IPS-18a (cell line): ENCODE measurements around the gene ZNF764.
"Not testable (repeated sequence)": the region's sequence is repeated elsewhere in the genome, so short reads cannot be mapped to it uniquely, and the experiment has no call there.

Experiments
- H3K27ac ChIP-seq: one replicate; pipeline ENCODE4 v1.5.1; 2013; ENCODE audit warnings: low read length
- H3K27me3 ChIP-seq: one replicate; pipeline ENCODE4 v1.6.1; 2013; ENCODE audit warnings: mild to moderate bottlenecking, low read length; ENCODE audit not compliant: control insufficient read depth, insufficient read depth
- H3K36me3 ChIP-seq: one replicate; pipeline ENCODE4 v1.6.1; 2013; ENCODE audit warnings: low read depth, low read length; ENCODE audit not compliant: control insufficient read depth
- H3K4me1 ChIP-seq: one replicate; pipeline ENCODE4 v1.6.1; 2013; ENCODE audit warnings: low read depth, low read length; ENCODE audit not compliant: control insufficient read depth
- H3K4me3 ChIP-seq: one replicate; pipeline ENCODE4 v1.5.1; 2013; ENCODE audit warnings: low read length
- H3K9ac ChIP-seq: one replicate; pipeline ENCODE4 v1.6.1; 2013; ENCODE audit warnings: mild to moderate bottlenecking, low read length, moderate library complexity
- H3K9me3 ChIP-seq: one replicate; pipeline ENCODE4 v1.6.1; 2013; ENCODE audit warnings: low read depth, low read length; ENCODE audit not compliant: control insufficient read depth

Gene ZNF764

GRCh38 chr16:30557957-30558788, at the start of gene ZNF764:
ZNF764 (minus strand) TSS chr16:30558374; CDS start chr16:30558182, 192 bp downstream.
- Histone ChIP-seq H3K27ac (peak within 1 kb of the TSS; percentile 88), H3K9ac (peak within 1 kb of the TSS; percentile 86), H3K36me3 (peaks cover 10% of the 10 kb centered on the region), H3K27me3 (no peaks in the 10 kb centered on the region), H3K4me1 (peaks cover 6% of the 10 kb centered on the region), H3K4me3 (peak within 1 kb of the TSS; percentile 84), H3K9me3 (no peaks in the 10 kb centered on the region)

GRCh38 chr16:30606004-30606403, 47.8 kb upstream of the ZNF764 start:
- Histone ChIP-seq H3K9me3 (no peaks in the 10 kb centered on the region), H3K9ac (no peak overlapping the region)

GRCh38 chr16:30605158-30605557, 47.0 kb upstream of the ZNF764 start:
- no peak overlapping the region for H3K27ac ChIP-seq
- no peaks in the 10 kb centered on the region for H3K4me1 ChIP-seq
- no peaks in the 10 kb centered on the region for H3K27me3 ChIP-seq
- H3K9ac ChIP-seq = no peak overlapping the region
- H3K9me3 ChIP-seq = no peaks in the 10 kb centered on the region
- H3K36me3 ChIP-seq = peaks cover 29% of the 10 kb centered on the region
- no peak overlapping the region for H3K4me3 ChIP-seq

More at GRCh38 chr16:30606004-30606403, 47.8 kb upstream of the ZNF764 start:
- no peak overlapping the region for H3K27ac ChIP-seq
- no peak overlapping the region for H3K4me3 ChIP-seq
- H3K36me3 ChIP-seq = peaks cover 29% of the 10 kb centered on the region
- H3K27me3 ChIP-seq = no peaks in the 10 kb centered on the region
- H3K4me1 ChIP-seq = peaks cover 3% of the 10 kb centered on the region

GRCh38 chr16:30604316-30604947, 46.3 kb upstream of the ZNF764 start:
- Histone ChIP-seq H3K4me3 (no peak overlapping the region), H3K36me3 (peaks cover 29% of the 10 kb centered on the region), H3K27me3 (no peaks in the 10 kb centered on the region), H3K9ac (no peak overlapping the region), H3K9me3 (no peaks in the 10 kb centered on the region), H3K27ac (no peak overlapping the region), H3K4me1 (no peaks in the 10 kb centered on the region)

- H3K4me1 ChIP-seq = no peaks in the 10 kb centered on the region
- no peaks in the 10 kb centered on the region for H3K27me3 ChIP-seq
- no peaks in the 10 kb centered on the region for H3K9me3 ChIP-seq
- peaks cover 29% of the 10 kb centered on the region for H3K36me3 ChIP-seq
- H3K27ac ChIP-seq = no peak overlapping the region
- no peak overlapping the region for H3K9ac ChIP-seq
- no peak overlapping the region for H3K4me3 ChIP-seq
Observed at GRCh38 chr16:30603945-30604315, 45.8 kb upstream of the ZNF764 start.

DNA sequence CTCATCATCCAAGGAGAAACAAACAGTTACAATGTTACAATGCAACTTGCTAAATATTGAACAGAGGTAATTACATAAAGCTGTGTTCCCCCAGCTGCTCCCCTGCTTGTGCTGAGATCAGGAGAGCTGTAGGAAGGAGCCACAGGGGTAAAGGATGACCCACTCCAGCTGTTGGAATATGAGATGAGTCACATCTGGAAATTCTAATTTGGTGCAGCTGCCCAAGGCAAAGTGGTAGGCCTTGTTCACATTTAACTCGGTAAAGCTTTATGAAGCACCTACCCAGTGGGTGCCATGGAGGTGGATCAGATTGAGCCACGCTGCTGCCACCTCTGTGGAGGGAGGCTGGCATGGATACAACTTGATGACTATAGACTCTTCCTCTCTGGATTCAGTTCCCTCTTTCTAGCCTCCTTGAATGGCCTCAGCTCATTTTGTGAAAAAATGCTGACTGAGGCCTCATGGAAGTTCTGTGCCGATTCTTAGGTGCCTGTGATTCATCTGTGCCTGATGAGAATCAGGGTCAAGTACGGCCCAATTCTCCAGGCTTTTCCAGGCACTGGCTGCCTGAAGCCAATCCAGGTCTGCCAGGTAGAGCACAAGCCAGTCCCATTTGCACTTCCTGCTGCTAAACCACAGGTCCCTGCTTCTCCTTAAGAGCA, 44.6 kb upstream of the ZNF764 start:
- no peak overlapping the region for H3K9ac ChIP-seq
- no peaks in the 10 kb centered on the region for H3K4me1 ChIP-seq
- H3K9me3 ChIP-seq = no peaks in the 10 kb centered on the region
- H3K4me3 ChIP-seq = no peak overlapping the region
- no peak overlapping the region for H3K27ac ChIP-seq
- H3K36me3 ChIP-seq = peaks cover 27% of the 10 kb centered on the region
- no peaks in the 10 kb centered on the region for H3K27me3 ChIP-seq

- no peak overlapping the region for H3K4me3 ChIP-seq
- peaks cover 26% of the 10 kb centered on the region for H3K36me3 ChIP-seq
- H3K9me3 ChIP-seq = no peaks in the 10 kb centered on the region
- no peak overlapping the region for H3K27ac ChIP-seq
- no peak overlapping the region for H3K9ac ChIP-seq
- H3K4me1 ChIP-seq = no peaks in the 10 kb centered on the region
- H3K27me3 ChIP-seq = no peaks in the 10 kb centered on the region
Observed at GRCh38 chr16:30601966-30602365, 43.8 kb upstream of the ZNF764 start.

DNA sequence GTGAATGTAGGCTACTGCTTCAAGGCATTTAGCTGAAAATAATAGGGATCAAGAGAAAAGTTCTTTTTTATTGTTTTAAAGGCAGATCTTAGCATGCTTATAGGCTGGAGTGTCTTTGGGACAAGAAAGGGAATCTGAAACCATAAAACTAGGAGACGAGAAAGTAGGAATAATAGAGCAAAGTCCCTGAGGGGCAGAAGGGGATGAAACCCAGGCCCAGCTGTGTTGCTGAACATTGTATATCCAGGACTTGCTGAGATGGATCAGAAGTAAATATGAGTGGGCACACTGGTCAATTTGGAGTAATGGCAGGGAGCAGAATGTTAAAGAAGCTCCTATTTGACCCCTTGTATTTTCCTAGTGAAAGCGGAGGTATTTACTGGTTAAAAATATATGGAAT, 42.8 kb upstream of the ZNF764 start:
- no peaks in the 10 kb centered on the region for H3K9me3 ChIP-seq
- no peak overlapping the region for H3K27ac ChIP-seq
- H3K36me3 ChIP-seq = peaks cover 20% of the 10 kb centered on the region
- no peaks in the 10 kb centered on the region for H3K4me1 ChIP-seq
- H3K9ac ChIP-seq = no peak overlapping the region
- no peak overlapping the region for H3K4me3 ChIP-seq
- no peaks in the 10 kb centered on the region for H3K27me3 ChIP-seq

GRCh38 chr16:30600215-30600614, 42.0 kb upstream of the ZNF764 start:
- Histone ChIP-seq H3K36me3 (peaks cover 16% of the 10 kb centered on the region), H3K27ac (no peak overlapping the region), H3K9ac (no peak overlapping the region), H3K9me3 (no peaks in the 10 kb centered on the region), H3K27me3 (no peaks in the 10 kb centered on the region), H3K4me1 (no peaks in the 10 kb centered on the region), H3K4me3 (no peak overlapping the region)

- peaks cover under 1% of the 10 kb centered on the region for H3K36me3 ChIP-seq
- no peak overlapping the region for H3K27ac ChIP-seq
- no peak overlapping the region for H3K4me3 ChIP-seq
- H3K9ac ChIP-seq = no peak overlapping the region
- H3K9me3 ChIP-seq = no peaks in the 10 kb centered on the region
- no peaks in the 10 kb centered on the region for H3K4me1 ChIP-seq
- H3K27me3 ChIP-seq = no peaks in the 10 kb centered on the region
Observed at GRCh38 chr16:30592871-30593270, 34.7 kb upstream of the ZNF764 start.

GRCh38 chr16:30590869-30591268, 32.7 kb upstream of the ZNF764 start:
- not testable (repeated sequence) for H3K9me3 ChIP-seq, H3K4me1 ChIP-seq, H3K9ac ChIP-seq, H3K36me3 ChIP-seq, H3K27me3 ChIP-seq, H3K4me3 ChIP-seq, H3K27ac ChIP-seq
